ENCODE measurements around the gene ANO2. TPM values are rescaled to one million over a fixed set of nuclear protein-coding genes. Genes with fewer than 3 reads are reported as not detected.

Gene ANO2
- polyA plus RNA-seq (2012; ENCODE audit: insufficient read length, low read depth), result not detected

DNA sequence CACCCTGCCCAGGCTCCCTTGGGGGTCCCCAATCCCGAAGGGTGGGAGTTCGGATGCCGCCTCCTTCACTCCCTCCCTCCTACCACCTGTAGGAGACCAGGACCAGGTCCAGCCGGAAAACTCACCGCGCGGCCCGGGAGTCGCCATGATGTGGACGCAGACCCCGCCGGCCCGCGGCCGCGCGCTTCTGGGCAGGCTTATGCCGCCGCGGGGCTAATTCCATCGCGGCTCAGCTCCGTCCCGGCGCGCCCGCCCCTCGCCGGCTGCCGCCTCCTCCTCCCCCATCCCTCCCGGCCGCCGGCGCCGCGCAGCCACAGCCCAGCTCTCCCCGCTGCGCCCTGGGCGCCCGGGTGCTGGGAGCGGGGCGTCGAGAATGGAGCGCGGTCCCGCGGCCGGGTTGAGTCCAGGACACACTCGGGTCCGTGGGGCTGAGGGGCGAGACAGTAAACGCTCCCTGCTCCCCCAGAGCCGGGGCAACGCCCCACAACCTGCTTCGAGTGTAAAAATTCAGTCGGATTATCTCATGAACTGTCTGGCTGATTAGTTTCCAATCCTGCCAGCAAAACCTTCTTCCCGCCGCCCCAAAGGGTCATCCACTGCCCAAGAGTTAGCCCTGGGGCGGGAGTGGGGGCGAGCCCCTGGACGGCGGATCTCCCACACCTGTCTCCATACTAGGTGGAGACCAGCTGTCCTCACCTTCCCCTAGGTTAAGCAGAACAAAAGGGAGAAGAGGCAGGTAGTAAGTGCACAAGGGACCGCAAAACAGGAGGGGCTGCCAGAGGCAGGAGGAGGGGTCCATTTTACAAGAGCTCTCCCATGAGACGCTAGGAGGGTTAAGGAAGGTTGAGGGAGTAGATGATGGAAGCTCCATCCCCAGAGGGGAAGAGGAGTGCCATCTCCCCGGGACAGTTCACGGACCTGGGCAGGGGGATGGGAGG is at the start of gene ANO2:
TSS of gene ANO2 (minus strand) at position 189 of the 938 bp plus-strand sequence. CDS start at position 147, 42 bp downstream.
- TF ChIP-seq, protein P1, sequence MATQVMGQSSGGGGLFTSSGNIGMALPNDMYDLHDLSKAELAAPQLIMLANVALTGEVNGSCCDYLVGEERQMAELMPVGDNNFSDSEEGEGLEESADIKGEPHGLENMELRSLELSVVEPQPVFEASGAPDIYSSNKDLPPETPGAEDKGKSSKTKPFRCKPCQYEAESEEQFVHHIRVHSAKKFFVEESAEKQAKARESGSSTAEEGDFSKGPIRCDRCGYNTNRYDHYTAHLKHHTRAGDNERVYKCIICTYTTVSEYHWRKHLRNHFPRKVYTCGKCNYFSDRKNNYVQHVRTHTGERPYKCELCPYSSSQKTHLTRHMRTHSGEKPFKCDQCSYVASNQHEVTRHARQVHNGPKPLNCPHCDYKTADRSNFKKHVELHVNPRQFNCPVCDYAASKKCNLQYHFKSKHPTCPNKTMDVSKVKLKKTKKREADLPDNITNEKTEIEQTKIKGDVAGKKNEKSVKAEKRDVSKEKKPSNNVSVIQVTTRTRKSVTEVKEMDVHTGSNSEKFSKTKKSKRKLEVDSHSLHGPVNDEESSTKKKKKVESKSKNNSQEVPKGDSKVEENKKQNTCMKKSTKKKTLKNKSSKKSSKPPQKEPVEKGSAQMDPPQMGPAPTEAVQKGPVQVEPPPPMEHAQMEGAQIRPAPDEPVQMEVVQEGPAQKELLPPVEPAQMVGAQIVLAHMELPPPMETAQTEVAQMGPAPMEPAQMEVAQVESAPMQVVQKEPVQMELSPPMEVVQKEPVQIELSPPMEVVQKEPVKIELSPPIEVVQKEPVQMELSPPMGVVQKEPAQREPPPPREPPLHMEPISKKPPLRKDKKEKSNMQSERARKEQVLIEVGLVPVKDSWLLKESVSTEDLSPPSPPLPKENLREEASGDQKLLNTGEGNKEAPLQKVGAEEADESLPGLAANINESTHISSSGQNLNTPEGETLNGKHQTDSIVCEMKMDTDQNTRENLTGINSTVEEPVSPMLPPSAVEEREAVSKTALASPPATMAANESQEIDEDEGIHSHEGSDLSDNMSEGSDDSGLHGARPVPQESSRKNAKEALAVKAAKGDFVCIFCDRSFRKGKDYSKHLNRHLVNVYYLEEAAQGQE (IDR thresholded peaks at IDR 0.05; ENCODE audit: insufficient read depth in 1 of 2, low read depth in 2 of 2, low read length in 2 of 2), result no peak
- no peak for TF ChIP-seq FOXP2 (optimal IDR thresholded peaks at IDR 0.05; ENCODE audit: borderline replicate concordance, extremely low read depth, extremely low read length, insufficient read depth)
- TF ChIP-seq TAF1 (IDR thresholded peaks at IDR 0.05; ENCODE audit: borderline replicate concordance, insufficient read depth, low read length), result no peak
- TF ChIP-seq SIN3A (IDR thresholded peaks at IDR 0.05; ENCODE audit: borderline replicate concordance, insufficient read depth, low read length), result no peak
- no peak for TF ChIP-seq POLR2AphosphoS5 (IDR thresholded peaks at IDR 0.05; ENCODE audit: low read depth, low read length)

DNA sequence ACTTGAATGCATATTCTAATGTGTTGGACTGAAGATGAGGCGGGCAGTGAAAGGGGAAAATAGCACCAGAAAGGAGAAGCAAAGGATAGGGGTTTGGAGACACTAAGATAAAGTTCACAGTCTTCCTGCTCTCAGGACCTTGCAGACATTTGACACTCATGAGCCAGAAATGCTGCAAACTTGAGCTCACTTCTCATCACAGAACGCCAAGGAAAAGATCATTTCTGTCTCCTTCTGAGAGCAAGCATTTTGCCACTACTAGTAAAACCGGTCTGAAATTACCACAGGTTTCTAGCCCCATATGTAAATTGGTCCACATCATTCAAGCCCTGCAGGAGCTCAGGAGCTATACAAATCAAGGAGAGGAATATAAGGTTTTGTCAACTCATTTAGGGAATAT is 44.6 kb upstream of the ANO2 start:
- TF ChIP-seq, protein P1 (IDR thresholded peaks at IDR 0.05; ENCODE audit: insufficient read depth in 1 of 2, low read depth in 2 of 2, low read length in 2 of 2), result no peak
- TF ChIP-seq SIN3A (IDR thresholded peaks at IDR 0.05; ENCODE audit: borderline replicate concordance, insufficient read depth, low read length) (no peak), POLR2AphosphoS5 (IDR thresholded peaks at IDR 0.05; ENCODE audit: low read depth, low read length) (no peak), TAF1 (IDR thresholded peaks at IDR 0.05; ENCODE audit: borderline replicate concordance, insufficient read depth, low read length) (no peak), FOXP2 (optimal IDR thresholded peaks at IDR 0.05; ENCODE audit: borderline replicate concordance, extremely low read depth, extremely low read length, insufficient read depth) (no peak)

DNA sequence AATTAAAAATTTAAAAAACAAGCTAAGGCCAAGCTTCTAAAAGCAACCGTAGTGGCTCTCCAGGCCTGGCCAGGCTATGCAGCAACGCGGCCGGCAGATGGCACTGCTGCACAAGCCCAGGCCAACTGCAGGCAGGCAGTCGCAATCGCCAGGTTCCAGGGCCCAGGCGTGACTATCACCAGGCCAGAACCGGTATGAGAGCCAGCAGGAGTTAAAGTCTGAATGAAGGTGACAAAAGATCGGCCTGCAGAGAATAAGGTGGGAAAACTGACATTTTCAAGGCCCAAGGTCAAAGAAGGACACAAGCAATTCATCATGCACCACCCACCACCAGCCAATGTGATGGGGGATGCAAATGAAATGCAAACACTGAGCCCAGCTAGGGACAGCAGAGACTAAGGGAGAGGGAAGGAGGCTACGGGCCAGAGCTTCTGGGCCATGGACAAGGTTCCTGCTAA is 43.6 kb upstream of the ANO2 start:
- TF ChIP-seq TAF1 (IDR thresholded peaks at IDR 0.05; ENCODE audit: borderline replicate concordance, insufficient read depth, low read length) (no peak), SIN3A (IDR thresholded peaks at IDR 0.05; ENCODE audit: borderline replicate concordance, insufficient read depth, low read length) (no peak)
- TF ChIP-seq, protein P1 (IDR thresholded peaks at IDR 0.05; ENCODE audit: insufficient read depth in 1 of 2, low read depth in 2 of 2, low read length in 2 of 2), result no peak

DNA sequence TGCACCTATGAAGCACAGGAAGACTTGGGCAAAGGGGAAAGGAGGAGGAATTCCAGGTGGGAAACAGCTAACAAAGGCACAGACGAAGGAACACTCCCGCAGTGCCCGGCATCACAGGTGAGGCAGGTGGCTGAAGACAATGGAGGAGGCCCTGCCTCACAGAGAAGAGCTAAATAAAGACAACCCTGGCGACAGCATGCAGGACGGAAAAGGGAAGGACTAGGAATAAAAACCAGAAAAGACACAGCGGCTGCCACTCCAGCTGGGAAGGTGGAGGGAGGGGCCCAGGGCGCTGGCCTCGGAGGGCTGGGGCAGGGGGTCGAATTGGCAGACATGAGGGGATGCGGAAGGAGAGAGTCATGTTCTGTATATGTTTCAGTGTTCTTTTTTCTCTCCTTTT is 43.0 kb upstream of the ANO2 start:
- TF ChIP-seq POLR2AphosphoS5 (IDR thresholded peaks at IDR 0.05; ENCODE audit: low read depth, low read length), result no peak
- no peak for TF ChIP-seq SIN3A (IDR thresholded peaks at IDR 0.05; ENCODE audit: borderline replicate concordance, insufficient read depth, low read length)
- no peak for TF ChIP-seq TAF1 (IDR thresholded peaks at IDR 0.05; ENCODE audit: borderline replicate concordance, insufficient read depth, low read length)
- TF ChIP-seq, protein P1 (IDR thresholded peaks at IDR 0.05; ENCODE audit: insufficient read depth in 1 of 2, low read depth in 2 of 2, low read length in 2 of 2), result no peak
- no peak for TF ChIP-seq FOXP2 (optimal IDR thresholded peaks at IDR 0.05; ENCODE audit: borderline replicate concordance, extremely low read depth, extremely low read length, insufficient read depth)
